GM12878 (cell line): ENCODE measurements around the gene DYRK4. TPM values are rescaled to one million over a fixed set of nuclear protein-coding genes. Genes with fewer than 3 reads are reported as not detected.
A peak's percentile ranks its signal among the peaks of the same experiment; 100 is the strongest.

ENCODE experiments used
- ATAC-seq: fragments of 200-7000 bp; cut with Tn5 transposase; 3 replicates; pipeline ENCODE4 v1.9.1; 2020; ENCODE audit warnings: mild to moderate bottlenecking, moderate library complexity
- BruUV-seq: library from RNA; stranded (reverse); fragments of 400-500 nt; replicated peaks from 2 replicates; lab custom pipeline; 2021; lab: Mats Ljungman, UMichigan
- CTCF ChIA-PET: fragments of 300-600 bp; sonication (Branson Sonifier 250); formaldehyde crosslinking; extraction: SDS; loops from one replicate; lab custom pipeline; 2021; ENCODE audit warnings: inconsistent platforms; lab: Yijun Ruan, JAX
- POLR2A ChIA-PET: fragments of 350-600 bp; formaldehyde crosslinking; extraction: SDS; loops from one replicate; lab custom pipeline; 2021; ENCODE audit warnings: inconsistent platforms; lab: Charles Lee
- RAD21 ChIA-PET: fragments of 300-600 bp; sonication (Branson Sonifier 250); formaldehyde crosslinking; loops from one replicate; lab custom pipeline; 2023; ENCODE audit warnings: antibody characterized with exemption; ENCODE audit not compliant: unreplicated experiment; lab: Charles Lee
- SMC1A ChIA-PET: fragments of 300-600 bp; sonication (Branson Sonifier 250); formaldehyde crosslinking; loops from one replicate; lab custom pipeline; 2023; ENCODE audit not compliant: unreplicated experiment, uncharacterized antibody; lab: Charles Lee
- DNase-seq: peaks from one replicate; pipeline ENCODE4 v3.0.0-alpha.2; 2011; ENCODE audit warnings: low read depth, low spot score
- FAIRE-seq: peaks from 3 replicates; lab custom pipeline; 2011; peaks lifted over from hg19 to GRCh38; lab: Jason Lieb, UNC
- H2AFZ ChIP-seq: 2 replicates; pipeline ENCODE4 v1.6.0; 2011; ENCODE audit warnings: low read depth, low read length, control low read depth; ENCODE audit not compliant: control insufficient read depth
- H3K27ac ChIP-seq: 2 replicates; pipeline ENCODE4 v1.5.1; 2011; ENCODE audit warnings: control low read depth; ENCODE audit not compliant: control insufficient read depth, insufficient read depth
- H3K27me3 ChIP-seq, 2 experiments: replicated peaks in 1 of 2; 2 replicates each; pipeline versions ENCODE4 v1.6.0 to v1.6.1; 2011; ENCODE audit warnings: low read length in 1 of 2; ENCODE audit not compliant: control insufficient read depth in 2 of 2, insufficient read depth in 2 of 2
- H3K36me3 ChIP-seq, 2 experiments: 2 replicates each; pipeline ENCODE4 v1.5.1; 2011; ENCODE audit warnings: low read length in 1 of 2; ENCODE audit not compliant: control insufficient read depth in 2 of 2, insufficient read depth in 2 of 2
- H3K4me1 ChIP-seq: 2 replicates; pipeline ENCODE4 v1.6.1; 2011; ENCODE audit warnings: mild to moderate bottlenecking, low read length, moderate library complexity, mixed read lengths; ENCODE audit not compliant: control insufficient read depth, insufficient read depth
- H3K4me2 ChIP-seq: 2 replicates; pipeline ENCODE4 v1.6.0; 2011; ENCODE audit warnings: control low read depth; ENCODE audit not compliant: control insufficient read depth, insufficient read depth
- H3K4me3 ChIP-seq: fragments of 200-600 bp; sonication (generic); 2 replicates; pipeline ENCODE4 v1.5.1; 2016
- H3K79me2 ChIP-seq: 2 replicates; pipeline ENCODE4 v1.6.0; 2011; ENCODE audit warnings: low read length; ENCODE audit not compliant: control insufficient read depth, insufficient read depth
- H3K9ac ChIP-seq: 2 replicates; pipeline ENCODE4 v1.8.0; 2011; ENCODE audit warnings: low read length, control low read depth, mixed read lengths; ENCODE audit not compliant: control insufficient read depth, insufficient read depth
- H3K9me3 ChIP-seq: replicated peaks from 3 replicates; pipeline ENCODE4 v1.5.1; 2011; ENCODE audit warnings: mild to moderate bottlenecking, low read length; ENCODE audit not compliant: control insufficient read depth, insufficient read depth
- H4K20me1 ChIP-seq: 2 replicates; pipeline ENCODE4 v1.6.0; 2011; ENCODE audit not compliant: control insufficient read depth, insufficient read depth
- KLF5 ChIP-seq: fragments of 450-650 bp; IDR thresholded peaks from 2 replicates; pipeline ENCODE4 v1.6.1; 2014; ENCODE audit warnings: mild to moderate bottlenecking; ENCODE audit not compliant: partially characterized antibody
- NR2C2 ChIP-seq: IDR thresholded peaks from 2 replicates; pipeline ENCODE4 v1.6.1; 2011; ENCODE audit warnings: borderline replicate concordance, low read depth; ENCODE audit not compliant: control insufficient read depth, insufficient read length
- RBBP5 ChIP-seq: fragments of 200-600 bp; sonication (generic); conservative IDR thresholded peaks from 2 replicates; pipeline ENCODE4 v1.6.1; 2016
- SMARCA5 ChIP-seq: fragments of 450-650 bp; IDR thresholded peaks from 2 replicates; pipeline ENCODE4 v1.6.1; 2017; ENCODE audit warnings: mild to moderate bottlenecking
- WGBS: methylation state at CpG from one replicate; pipeline ENCODE4 v1.1.6; 2016; ENCODE audit warnings: low lambda C conversion rate; ENCODE audit not compliant: insufficient replicate concordance, insufficient coverage; ENCODE audit errors: missing lambda C conversion rate; 5-methylcytosine and 5-hydroxymethylcytosine counted together
- in situ Hi-C: fragments of 300-500 bp; cut with MboI; formaldehyde crosslinking; loops from 9 replicates; pipeline ENCODE4 v1.14.3; 2018; ENCODE audit warnings: mixed read lengths
- intact Hi-C: fragments of 100-400 bp; cut with micrococcal nuclease; formaldehyde crosslinking; loops from one replicate; pipeline ENCODE4 v1.14.2; 2022; ENCODE audit not compliant: unreplicated experiment
- polyA plus RNA-seq, 11 experiments: library from polyadenylated mRNA; depleted of rRNA in 4 of 11; unstranded in 6 of 11; stranded (reverse) in 5 of 11; fragments of >200 nt; fragmentation: Nextera tagmentation in 4 of 11; fragmentation: Illumina TruSeq in 1 of 11; extraction: Ambion mirVana in 4 of 11; extraction: Trizol in 1 of 11; gene quantifications; 1 replicate in 1 of 11; 2 replicates in 10 of 11; pipeline versions ENCODE4 v1.2.1 to v1.2.3, GENCODE V29; 2011 to 2016; ENCODE audit warnings: inconsistent platforms in 2 of 11, missing spikeins in 2 of 11, low read depth in 1 of 11
- total RNA-seq, 4 experiments: library from RNA; depleted of rRNA in 3 of 4; stranded (reverse); fragments of >200 nt in 3 of 4; fragmentation: Illumina TruSeq in 1 of 4; extraction: Trizol in 1 of 4; gene quantifications; 2 replicates each; pipeline versions ENCODE4 v1.2.1 to v1.2.3, GENCODE V29; 2013 to 2021
- TF ChIP-seq, protein P1 (sequence below): IDR thresholded peaks from 2 replicates; pipeline ENCODE4 v1.6.1; 2012; ENCODE audit warnings: improper control_type of control experiment, low read depth, low read length; ENCODE audit not compliant: insufficient replicate concordance

The DYRK4 gene
- total and polyA plus RNA-seq, 10 of the 15 experiments (the other 5 are each of a cell fraction or from before 2014, with no cell fraction given) = 30.8 to 66.7 (median 46.8) TPM

DNA sequence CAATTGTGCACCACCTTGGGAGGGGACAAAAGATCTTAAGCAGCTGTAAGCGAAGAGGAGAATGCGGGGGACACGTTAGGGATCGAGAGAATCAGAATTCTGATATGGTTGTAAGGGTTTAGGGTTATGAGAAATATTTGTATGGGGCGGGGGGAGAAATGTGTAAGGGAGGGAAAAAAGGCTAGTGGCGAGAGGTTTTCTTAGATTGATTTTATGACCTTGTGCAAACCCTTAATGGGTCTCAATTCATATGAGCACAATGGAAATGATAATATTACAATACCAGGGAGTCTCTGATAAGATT, 87.3 kb downstream of the DYRK4 start:
- no TSS peak for BruUV-seq
- POLR2A ChIA-PET = interaction anchor here (0.6 to 0.7 kb wide), 2 partner anchors 48 to 176 kb away, joined by 3 to 4 read pairs; no protein-coding TSS in a partner anchor
- H3K36me3 ChIP-seq = 0 out of 4 replicates have a peak, but pooled peaks cover 0 to 2% of the 10 kb centered on the region in 2 experiments
- no peak for DNase-seq
- intact Hi-C loops (loop anchor here (2.0 kb wide), 1 partner anchor 45 kb away; no protein-coding TSS in a partner anchor), in situ Hi-C loops (no loop called here)
- H3K9me3 ChIP-seq = no peaks in the 10 kb centered on the region
- FAIRE-seq = no peak
- H4K20me1 ChIP-seq = no peaks in the 10 kb centered on the region
- H3K4me3 ChIP-seq = peak overlapping the region; percentile 92
- H3K27ac ChIP-seq = peak overlapping the region; percentile 93
- peaks cover 15% of the 10 kb centered on the region; the same call in 1 of the 2 replicates for H3K4me1 ChIP-seq
- 0% methylated on average over 6 of the region's 6 CpGs for WGBS
- H3K4me2 ChIP-seq = peak overlapping the region; percentile 76
- peak overlapping the region; percentile 81 for H3K9ac ChIP-seq
- RAD21 ChIA-PET = interaction anchor here (0.7 to 2.2 kb wide), 4 partner anchors 11 to 1041 kb away, joined by 3 to 14 read pairs (median 6); no protein-coding TSS in a partner anchor
- CTCF ChIA-PET = interaction anchor here (1.0 to 2.3 kb wide), 5 partner anchors 39 to 643 kb away, joined by 3 to 14 read pairs (median 3); no protein-coding TSS in a partner anchor
- H3K79me2 ChIP-seq = peaks cover 48% of the 10 kb centered on the region
- ATAC-seq = no peak
- peak overlapping the region; percentile 84 for H2AFZ ChIP-seq
- no peaks in the 10 kb centered on the region for H3K27me3 ChIP-seq
- no peak for TF ChIP-seq NR2C2
- TF ChIP-seq KLF5 = no peak
- TF ChIP-seq RBBP5 = 0 out of 2 replicates have a peak, but pooled peaks have one; percentile 2
- TF ChIP-seq SMARCA5 = no peak
- TF ChIP-seq, protein P1, sequence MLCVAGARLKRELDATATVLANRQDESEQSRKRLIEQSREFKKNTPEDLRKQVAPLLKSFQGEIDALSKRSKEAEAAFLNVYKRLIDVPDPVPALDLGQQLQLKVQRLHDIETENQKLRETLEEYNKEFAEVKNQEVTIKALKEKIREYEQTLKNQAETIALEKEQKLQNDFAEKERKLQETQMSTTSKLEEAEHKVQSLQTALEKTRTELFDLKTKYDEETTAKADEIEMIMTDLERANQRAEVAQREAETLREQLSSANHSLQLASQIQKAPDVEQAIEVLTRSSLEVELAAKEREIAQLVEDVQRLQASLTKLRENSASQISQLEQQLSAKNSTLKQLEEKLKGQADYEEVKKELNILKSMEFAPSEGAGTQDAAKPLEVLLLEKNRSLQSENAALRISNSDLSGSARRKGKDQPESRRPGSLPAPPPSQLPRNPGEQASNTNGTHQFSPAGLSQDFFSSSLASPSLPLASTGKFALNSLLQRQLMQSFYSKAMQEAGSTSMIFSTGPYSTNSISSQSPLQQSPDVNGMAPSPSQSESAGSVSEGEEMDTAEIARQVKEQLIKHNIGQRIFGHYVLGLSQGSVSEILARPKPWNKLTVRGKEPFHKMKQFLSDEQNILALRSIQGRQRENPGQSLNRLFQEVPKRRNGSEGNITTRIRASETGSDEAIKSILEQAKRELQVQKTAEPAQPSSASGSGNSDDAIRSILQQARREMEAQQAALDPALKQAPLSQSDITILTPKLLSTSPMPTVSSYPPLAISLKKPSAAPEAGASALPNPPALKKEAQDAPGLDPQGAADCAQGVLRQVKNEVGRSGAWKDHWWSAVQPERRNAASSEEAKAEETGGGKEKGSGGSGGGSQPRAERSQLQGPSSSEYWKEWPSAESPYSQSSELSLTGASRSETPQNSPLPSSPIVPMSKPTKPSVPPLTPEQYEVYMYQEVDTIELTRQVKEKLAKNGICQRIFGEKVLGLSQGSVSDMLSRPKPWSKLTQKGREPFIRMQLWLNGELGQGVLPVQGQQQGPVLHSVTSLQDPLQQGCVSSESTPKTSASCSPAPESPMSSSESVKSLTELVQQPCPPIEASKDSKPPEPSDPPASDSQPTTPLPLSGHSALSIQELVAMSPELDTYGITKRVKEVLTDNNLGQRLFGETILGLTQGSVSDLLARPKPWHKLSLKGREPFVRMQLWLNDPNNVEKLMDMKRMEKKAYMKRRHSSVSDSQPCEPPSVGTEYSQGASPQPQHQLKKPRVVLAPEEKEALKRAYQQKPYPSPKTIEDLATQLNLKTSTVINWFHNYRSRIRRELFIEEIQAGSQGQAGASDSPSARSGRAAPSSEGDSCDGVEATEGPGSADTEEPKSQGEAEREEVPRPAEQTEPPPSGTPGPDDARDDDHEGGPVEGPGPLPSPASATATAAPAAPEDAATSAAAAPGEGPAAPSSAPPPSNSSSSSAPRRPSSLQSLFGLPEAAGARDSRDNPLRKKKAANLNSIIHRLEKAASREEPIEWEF = no peak
- SMC1A ChIA-PET = interaction anchor here (0.7 to 1.4 kb wide), 5 partner anchors 11 to 170 kb away, joined by 3 to 6 read pairs (median 4); no protein-coding TSS in a partner anchor
